GM12878 (cell line): ENCODE results near the gene BRICD5. TPM values are rescaled to one million over a fixed set of nuclear protein-coding genes. Genes with fewer than 3 reads are reported as not detected.
A peak's percentile ranks its signal among the peaks of the same experiment; 100 is the strongest.

Experiments
- ATAC-seq: fragments of 200-7000 bp; cut with Tn5 transposase; 3 replicates; pipeline ENCODE4 v1.9.1; 2020; ENCODE audit warnings: mild to moderate bottlenecking, moderate library complexity
- BruUV-seq: library from RNA; stranded (reverse); fragments of 400-500 nt; replicated peaks from 2 replicates; lab custom pipeline; 2021; lab: Mats Ljungman, UMichigan
- CTCF ChIA-PET: fragments of 300-600 bp; sonication (Branson Sonifier 250); formaldehyde crosslinking; extraction: SDS; loops from one replicate; lab custom pipeline; 2021; ENCODE audit warnings: inconsistent platforms; lab: Yijun Ruan, JAX
- POLR2A ChIA-PET: fragments of 350-600 bp; formaldehyde crosslinking; extraction: SDS; loops from one replicate; lab custom pipeline; 2021; ENCODE audit warnings: inconsistent platforms; lab: Charles Lee
- RAD21 ChIA-PET: fragments of 300-600 bp; sonication (Branson Sonifier 250); formaldehyde crosslinking; loops from one replicate; lab custom pipeline; 2023; ENCODE audit warnings: antibody characterized with exemption; ENCODE audit not compliant: unreplicated experiment; lab: Charles Lee
- SMC1A ChIA-PET: fragments of 300-600 bp; sonication (Branson Sonifier 250); formaldehyde crosslinking; loops from one replicate; lab custom pipeline; 2023; ENCODE audit not compliant: unreplicated experiment, uncharacterized antibody; lab: Charles Lee
- DNase-seq: peaks from one replicate; pipeline ENCODE4 v3.0.0-alpha.2; 2011; ENCODE audit warnings: low read depth, low spot score
- FAIRE-seq: peaks from 3 replicates; lab custom pipeline; 2011; peaks lifted over from hg19 to GRCh38; lab: Jason Lieb, UNC
- H2AFZ ChIP-seq: 2 replicates; pipeline ENCODE4 v1.6.0; 2011; ENCODE audit warnings: low read depth, low read length, control low read depth; ENCODE audit not compliant: control insufficient read depth
- H3K27ac ChIP-seq: 2 replicates; pipeline ENCODE4 v1.5.1; 2011; ENCODE audit warnings: control low read depth; ENCODE audit not compliant: control insufficient read depth, insufficient read depth
- H3K27me3 ChIP-seq, 2 experiments: replicated peaks in 1 of 2; 2 replicates each; pipeline versions ENCODE4 v1.6.0 to v1.6.1; 2011; ENCODE audit warnings: low read length in 1 of 2; ENCODE audit not compliant: control insufficient read depth in 2 of 2, insufficient read depth in 2 of 2
- H3K36me3 ChIP-seq, 2 experiments: 2 replicates each; pipeline ENCODE4 v1.5.1; 2011; ENCODE audit warnings: low read length in 1 of 2; ENCODE audit not compliant: control insufficient read depth in 2 of 2, insufficient read depth in 2 of 2
- H3K4me1 ChIP-seq: 2 replicates; pipeline ENCODE4 v1.6.1; 2011; ENCODE audit warnings: mild to moderate bottlenecking, low read length, moderate library complexity, mixed read lengths; ENCODE audit not compliant: control insufficient read depth, insufficient read depth
- H3K4me2 ChIP-seq: 2 replicates; pipeline ENCODE4 v1.6.0; 2011; ENCODE audit warnings: control low read depth; ENCODE audit not compliant: control insufficient read depth, insufficient read depth
- H3K4me3 ChIP-seq: fragments of 200-600 bp; sonication (generic); 2 replicates; pipeline ENCODE4 v1.5.1; 2016
- H3K79me2 ChIP-seq: 2 replicates; pipeline ENCODE4 v1.6.0; 2011; ENCODE audit warnings: low read length; ENCODE audit not compliant: control insufficient read depth, insufficient read depth
- H3K9ac ChIP-seq: 2 replicates; pipeline ENCODE4 v1.8.0; 2011; ENCODE audit warnings: low read length, control low read depth, mixed read lengths; ENCODE audit not compliant: control insufficient read depth, insufficient read depth
- H3K9me3 ChIP-seq: replicated peaks from 3 replicates; pipeline ENCODE4 v1.5.1; 2011; ENCODE audit warnings: mild to moderate bottlenecking, low read length; ENCODE audit not compliant: control insufficient read depth, insufficient read depth
- H4K20me1 ChIP-seq: 2 replicates; pipeline ENCODE4 v1.6.0; 2011; ENCODE audit not compliant: control insufficient read depth, insufficient read depth
- BCL3 ChIP-seq: IDR thresholded peaks from 2 replicates; pipeline ENCODE4 v1.6.1; 2011; ENCODE audit warnings: borderline replicate concordance, low read depth, mild to moderate bottlenecking, moderate library complexity, low read length; ENCODE audit not compliant: insufficient read depth, poor library complexity, severe bottlenecking
- BHLHE40 ChIP-seq, 2 experiments: fragments of 450-650 bp in 1 of 2; IDR thresholded peaks; 2 replicates each; pipeline ENCODE4 v1.6.1; 2011 to 2017; ENCODE audit warnings: low read depth in 2 of 2, borderline replicate concordance in 1 of 2, improper control_type of control experiment in 1 of 2, low read length in 1 of 2, mild to moderate bottlenecking in 1 of 2
- CBX3 ChIP-seq: fragments of 200-600 bp; sonication (generic); IDR thresholded peaks from 2 replicates; pipeline ENCODE4 v1.6.1; 2016; ENCODE audit warnings: low read depth, borderline replicate concordance
- CHD4 ChIP-seq: fragments of 200-600 bp; sonication (generic); IDR thresholded peaks from 2 replicates; pipeline ENCODE4 v1.6.1; 2016; ENCODE audit warnings: mild to moderate bottlenecking
- CREM ChIP-seq: IDR thresholded peaks from 2 replicates; pipeline ENCODE4 v1.6.1; 2014; ENCODE audit warnings: antibody characterized with exemption, low read depth
- EED ChIP-seq: sonication (generic); IDR thresholded peaks from 2 replicates; pipeline ENCODE4 v1.6.1; 2016; ENCODE audit warnings: antibody characterized with exemption, low read depth
- IKZF1 ChIP-seq: fragments of 450-650 bp; conservative IDR thresholded peaks from 2 replicates; pipeline ENCODE4 v1.6.1; 2017; ENCODE audit warnings: antibody characterized with exemption, mild to moderate bottlenecking
- MYC ChIP-seq: IDR thresholded peaks from 2 replicates; pipeline ENCODE4 v1.6.1; 2011; ENCODE audit warnings: mild to moderate bottlenecking, low read length, moderate library complexity, inconsistent platforms; ENCODE audit not compliant: insufficient read depth, insufficient replicate concordance, insufficient read length, severe bottlenecking
- NBN ChIP-seq: fragments of 450-650 bp; IDR thresholded peaks from 2 replicates; pipeline ENCODE4 v1.6.1; 2016
- NFIC ChIP-seq: IDR thresholded peaks from 2 replicates; pipeline ENCODE4 v1.6.1; 2012; ENCODE audit warnings: low read depth, mild to moderate bottlenecking, inconsistent platforms, low read length, moderate library complexity
- POLR2A ChIP-seq: IDR thresholded peaks from 2 replicates; pipeline ENCODE4 v1.6.1; 2011; ENCODE audit warnings: low read depth, mild to moderate bottlenecking, low read length
- RB1 ChIP-seq: fragments of 450-650 bp; formaldehyde crosslinking; IDR thresholded peaks from 2 replicates; pipeline ENCODE4 v1.6.1; 2017; ENCODE audit warnings: mild to moderate bottlenecking, borderline replicate concordance
- RELA ChIP-seq: fragments of 450-650 bp; IDR thresholded peaks from 2 replicates; pipeline ENCODE4 v1.8.0; 2014; ENCODE audit warnings: borderline replicate concordance; ENCODE audit not compliant: partially characterized antibody
- SIN3A ChIP-seq: IDR thresholded peaks from 2 replicates; pipeline ENCODE4 v1.6.1; 2012; ENCODE audit warnings: low read depth, low read length, improper control_type of control experiment
- SPI1 ChIP-seq: IDR thresholded peaks from 2 replicates; pipeline ENCODE4 v1.6.1; 2011; ENCODE audit warnings: low read depth, mild to moderate bottlenecking, low read length, moderate library complexity, borderline replicate concordance; ENCODE audit not compliant: insufficient read depth
- SRF ChIP-seq, 2 experiments: IDR thresholded peaks; 2 replicates each; pipeline ENCODE4 v1.6.1; 2011; ENCODE audit warnings: low read depth in 2 of 2, low read length in 2 of 2, mild to moderate bottlenecking in 1 of 2, moderate library complexity in 1 of 2
- STAT3 ChIP-seq: IDR thresholded peaks from 2 replicates; pipeline ENCODE4 v1.6.1; 2011; ENCODE audit warnings: low read depth, low read length, improper control_type of control experiment
- TAF1 ChIP-seq: IDR thresholded peaks from 2 replicates; pipeline ENCODE4 v1.6.1; 2011; ENCODE audit warnings: mild to moderate bottlenecking, low read depth, low read length, borderline replicate concordance
- ZNF622 ChIP-seq: fragments of 450-650 bp; IDR thresholded peaks from 2 replicates; pipeline ENCODE4 v1.6.1; 2017; ENCODE audit warnings: mild to moderate bottlenecking, inconsistent platforms
- WGBS: methylation state at CpG from one replicate; pipeline ENCODE4 v1.1.6; 2016; ENCODE audit warnings: low lambda C conversion rate; ENCODE audit not compliant: insufficient replicate concordance, insufficient coverage; ENCODE audit errors: missing lambda C conversion rate; 5-methylcytosine and 5-hydroxymethylcytosine counted together
- in situ Hi-C: fragments of 300-500 bp; cut with MboI; formaldehyde crosslinking; loops from 9 replicates; pipeline ENCODE4 v1.14.3; 2018; ENCODE audit warnings: mixed read lengths
- intact Hi-C: fragments of 100-400 bp; cut with micrococcal nuclease; formaldehyde crosslinking; loops from one replicate; pipeline ENCODE4 v1.14.2; 2022; ENCODE audit not compliant: unreplicated experiment
- polyA plus RNA-seq, 11 experiments: library from polyadenylated mRNA; depleted of rRNA in 4 of 11; unstranded in 6 of 11; stranded (reverse) in 5 of 11; fragments of >200 nt; fragmentation: Nextera tagmentation in 4 of 11; fragmentation: Illumina TruSeq in 1 of 11; extraction: Ambion mirVana in 4 of 11; extraction: Trizol in 1 of 11; gene quantifications; 1 replicate in 1 of 11; 2 replicates in 10 of 11; pipeline versions ENCODE4 v1.2.1 to v1.2.3, GENCODE V29; 2011 to 2016; ENCODE audit warnings: inconsistent platforms in 2 of 11, missing spikeins in 2 of 11, low read depth in 1 of 11
- total RNA-seq, 4 experiments: library from RNA; depleted of rRNA in 3 of 4; stranded (reverse); fragments of >200 nt in 3 of 4; fragmentation: Illumina TruSeq in 1 of 4; extraction: Trizol in 1 of 4; gene quantifications; 2 replicates each; pipeline versions ENCODE4 v1.2.1 to v1.2.3, GENCODE V29; 2013 to 2021
- TF ChIP-seq, protein P1 (sequence below): fragments of 150-350 bp; IDR thresholded peaks from 2 replicates; pipeline ENCODE4 v1.6.1; 2014; ENCODE audit warnings: mild to moderate bottlenecking, low read depth, low read length

Gene BRICD5
- total and polyA plus RNA-seq, 10 of the 15 experiments (the other 5 are each of a cell fraction or from before 2014, with no cell fraction given), result 0.58 to 11.6 (median 1.5) TPM; not detected in 1

GRCh38 chr16:2233872-2234812 lies 23.5 kb upstream of the BRICD5 start:
- no peak overlapping the region for H3K4me3 ChIP-seq
- no TSS peak for BruUV-seq
- no peak overlapping the region for H2AFZ ChIP-seq
- CTCF ChIA-PET, result no interaction called here
- RAD21 ChIA-PET, result interaction anchor here (0.7 kb wide), 1 partner anchor 367 kb away, joined by 4 read pairs; no protein-coding TSS in a partner anchor
- no peaks in the 10 kb centered on the region for H4K20me1 ChIP-seq
- H3K27ac ChIP-seq, result no peak overlapping the region
- H3K9me3 ChIP-seq, result no peaks in the 10 kb centered on the region
- peak; percentile 8; the same call in 1 of the 3 replicates for ATAC-seq
- H3K9ac ChIP-seq, result no peak overlapping the region
- POLR2A ChIA-PET, result no interaction called here
- in situ Hi-C loops, result no loop called here
- no peak for FAIRE-seq
- no peaks in the 10 kb centered on the region for H3K79me2 ChIP-seq
- H3K4me2 ChIP-seq, result no peak overlapping the region
- WGBS, result 69% methylated on average over 43 of the region's 51 CpGs
- no peaks in the 10 kb centered on the region for H3K27me3 ChIP-seq
- peaks cover 0 to 40% of the 10 kb centered on the region in 2 experiments; a peak in 3 of 4 replicates for H3K36me3 ChIP-seq
- DNase-seq, result no peak
- no peaks in the 10 kb centered on the region for H3K4me1 ChIP-seq
- SMC1A ChIA-PET, result no interaction called here
- intact Hi-C loops, result no loop called here
- no peak for TF ChIP-seq CBX3
- TF ChIP-seq IKZF1, result no peak
- TF ChIP-seq POLR2A, result peak; percentile 37
- no peak for TF ChIP-seq RELA
- no peak for TF ChIP-seq TAF1
- TF ChIP-seq BHLHE40 (IDR thresholded peaks at IDR 0.05; ENCODE audit: borderline replicate concordance in 1 of 2, low read depth in 2 of 2, low read length in 1 of 2), result peak in 1 of 2 experiments; percentile 48; a peak in 2 of 4 replicates
- TF ChIP-seq CREM, result no peak
- TF ChIP-seq SIN3A, result no peak
- TF ChIP-seq EED, result no peak
- TF ChIP-seq BCL3, result no peak
- TF ChIP-seq CHD4, result no peak
- TF ChIP-seq RB1, result no peak
- TF ChIP-seq SRF (IDR thresholded peaks at IDR 0.05; ENCODE audit: low read depth in 2 of 2, low read length in 2 of 2), result 0 out of 4 replicates have a peak, but pooled peaks of 1 of the 2 experiments have one; percentile 15
- TF ChIP-seq ZNF622, result no peak
- TF ChIP-seq, protein P1, sequence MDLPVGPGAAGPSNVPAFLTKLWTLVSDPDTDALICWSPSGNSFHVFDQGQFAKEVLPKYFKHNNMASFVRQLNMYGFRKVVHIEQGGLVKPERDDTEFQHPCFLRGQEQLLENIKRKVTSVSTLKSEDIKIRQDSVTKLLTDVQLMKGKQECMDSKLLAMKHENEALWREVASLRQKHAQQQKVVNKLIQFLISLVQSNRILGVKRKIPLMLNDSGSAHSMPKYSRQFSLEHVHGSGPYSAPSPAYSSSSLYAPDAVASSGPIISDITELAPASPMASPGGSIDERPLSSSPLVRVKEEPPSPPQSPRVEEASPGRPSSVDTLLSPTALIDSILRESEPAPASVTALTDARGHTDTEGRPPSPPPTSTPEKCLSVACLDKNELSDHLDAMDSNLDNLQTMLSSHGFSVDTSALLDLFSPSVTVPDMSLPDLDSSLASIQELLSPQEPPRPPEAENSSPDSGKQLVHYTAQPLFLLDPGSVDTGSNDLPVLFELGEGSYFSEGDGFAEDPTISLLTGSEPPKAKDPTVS, result no peak
- no peak for TF ChIP-seq NFIC
- no peak for TF ChIP-seq SPI1
- TF ChIP-seq NBN, result no peak
- TF ChIP-seq STAT3, result no peak
- no peak for TF ChIP-seq MYC
